Prostate gland (tissue), 2 donors: Measurements from ENCODE around the gene TNKS1BP1. TPM values are rescaled to one million over a fixed set of nuclear protein-coding genes. Genes with fewer than 3 reads are reported as not detected.

Experiments
- DNase-seq: peaks from one replicate; pipeline ENCODE4 v3.0.0-alpha.2; 2019; ENCODE audit warnings: low spot score
- H3K27ac ChIP-seq, 2 donors: fragments of 200-600 bp; sonication (generic); 2 replicates each; pipeline ENCODE4 v1.5.1; 2017 to 2019
- H3K27me3 ChIP-seq: fragments of 200-600 bp; sonication (generic); replicated peaks from 2 replicates; pipeline ENCODE4 v1.5.1; 2019; ENCODE audit not compliant: insufficient read depth
- H3K36me3 ChIP-seq, 2 donors: fragments of 200-600 bp; sonication (generic); 1 replicate in 1 of 2; 2 replicates in 1 of 2; pipeline versions ENCODE4 v1.5.1 to v1.8.1; 2017 to 2019
- H3K4me1 ChIP-seq: fragments of 200-600 bp; sonication (generic); replicated peaks from 2 replicates; pipeline ENCODE4 v1.5.1; 2019
- H3K4me3 ChIP-seq, 2 donors: fragments of 200-600 bp; sonication (generic); 2 replicates each; pipeline ENCODE4 v1.5.1; 2017 to 2019
- H3K9me3 ChIP-seq: fragments of 200-600 bp; sonication (generic); 2 replicates; pipeline ENCODE4 v1.5.1; 2017
- CTCF ChIP-seq, 4 experiments: fragments of 200-600 bp in 2 of 4; fragments of 450-650 bp in 2 of 4; sonication (generic) in 2 of 4; IDR thresholded peaks; 1 replicate in 3 of 4; 2 replicates in 1 of 4; pipeline ENCODE4 v1.5.1; 2016 to 2019; ENCODE audit warnings: antibody characterized with exemption in 4 of 4, mild to moderate bottlenecking in 2 of 4, moderate library complexity in 2 of 4
- POLR2A ChIP-seq: fragments of 450-650 bp; IDR thresholded peaks from one replicate; pipeline ENCODE4 v1.6.1; 2016; ENCODE audit warnings: antibody characterized with exemption, mild to moderate bottlenecking
- POLR2AphosphoS5 ChIP-seq: sonication (generic); formaldehyde crosslinking; IDR thresholded peaks from one replicate; pipeline ENCODE4 v1.6.1; 2017; ENCODE audit warnings: antibody characterized with exemption
- WGBS: methylation state at CpG from one replicate; pipeline ENCODE4 v1.1.5; 2018; 5-methylcytosine and 5-hydroxymethylcytosine counted together
- intact Hi-C: fragments of 100-400 bp; cut with DNase I; formaldehyde crosslinking; loops from one replicate; pipeline ENCODE4 v1.14.2; 2022
- total RNA-seq, 2 donors: library from RNA; depleted of rRNA; stranded (reverse); fragments of >200 nt; gene quantifications; one replicate each; pipeline ENCODE4 v1.1.0, GENCODE V29; 2016

The TNKS1BP1 gene
- total RNA-seq, 2 donors from 2014 or later, result 140 to 158 TPM

- Histone ChIP-seq H3K4me1 (peaks cover 41% of the 10 kb centered on the region), H3K27ac (peak overlapping the region; percentile 41 to 68), H3K36me3 (peaks cover 6 to 43% of the 10 kb centered on the region in 2 donors), H3K4me3 (no peak overlapping the region), H3K27me3 (no peaks in the 10 kb centered on the region), H3K9me3 (no peaks in the 10 kb centered on the region)
- WGBS, result 59% methylated on average over 3 of the region's 3 CpGs
- TF ChIP-seq POLR2A (no peak), POLR2AphosphoS5 (no peak), CTCF (IDR thresholded peaks at IDR 0.05) (no peak)
- intact Hi-C loops, result no loop called here
- no peak for DNase-seq
Measured at GRCh38 chr11:57316017-57316416, 8.7 kb downstream of the TNKS1BP1 start.

GRCh38 chr11:57315491-57315890, 9.3 kb downstream of the TNKS1BP1 start:
- H3K9me3 ChIP-seq, result no peaks in the 10 kb centered on the region
- peak overlapping the region; percentile 41 to 68 for H3K27ac ChIP-seq
- no peak for DNase-seq
- no peak for TF ChIP-seq POLR2A
- TF ChIP-seq POLR2AphosphoS5, result no peak
- no peak for TF ChIP-seq CTCF (IDR thresholded peaks at IDR 0.05)
- 29% methylated on average over 8 of the region's 8 CpGs for WGBS
- peaks cover 6 to 42% of the 10 kb centered on the region in 2 donors for H3K36me3 ChIP-seq
- no peaks in the 10 kb centered on the region for H3K27me3 ChIP-seq
- H3K4me3 ChIP-seq, result no peak overlapping the region
- intact Hi-C loops, result no loop called here
- peaks cover 43% of the 10 kb centered on the region for H3K4me1 ChIP-seq

GRCh38 chr11:57314221-57314973, 10.4 kb downstream of the TNKS1BP1 start:
- H3K9me3 ChIP-seq, result no peaks in the 10 kb centered on the region
- intact Hi-C loops, result no loop called here
- peaks cover 6 to 39% of the 10 kb centered on the region in 2 donors for H3K36me3 ChIP-seq
- no peaks in the 10 kb centered on the region for H3K27me3 ChIP-seq
- H3K27ac ChIP-seq, result no peak overlapping the region
- peaks cover 39% of the 10 kb centered on the region for H3K4me1 ChIP-seq
- DNase-seq, result no peak
- H3K4me3 ChIP-seq, result no peak overlapping the region
- TF ChIP-seq POLR2A (no peak), POLR2AphosphoS5 (no peak), CTCF (IDR thresholded peaks at IDR 0.05) (no peak)
- 84% methylated on average over 15 of the region's 15 CpGs for WGBS

GRCh38 chr11:57313788-57314135, 11.0 kb downstream of the TNKS1BP1 start:
- no peak overlapping the region for H3K4me3 ChIP-seq
- no peak for TF ChIP-seq CTCF (IDR thresholded peaks at IDR 0.05)
- no peak for TF ChIP-seq POLR2AphosphoS5
- TF ChIP-seq POLR2A, result no peak
- H3K36me3 ChIP-seq, result peaks cover 6 to 39% of the 10 kb centered on the region in 2 donors
- no peaks in the 10 kb centered on the region for H3K27me3 ChIP-seq
- H3K4me1 ChIP-seq, result peaks cover 44% of the 10 kb centered on the region
- intact Hi-C loops, result no loop called here
- no peak overlapping the region for H3K27ac ChIP-seq
- WGBS, result 67% methylated on average over 8 of the region's 8 CpGs
- H3K9me3 ChIP-seq, result no peaks in the 10 kb centered on the region
- no peak for DNase-seq
